ENCODE data around the gene STARD4.

STARD4 gene

GRCh38 chr5:111512375-111513130 lies at the start of gene STARD4:
TSS of gene STARD4 (minus strand) at chr5:111512535. CDS start at chr5:111507433, 5,102 bp downstream.
- Mint-ChIP-seq H3K27me3 (ENCODE audit: low read depth, poor library complexity) (no peaks in the 10 kb centered on the region), H3K36me3 (ENCODE audit: low read depth) (peaks cover 8% of the 10 kb centered on the region), H3K9me3 (no peaks in the 10 kb centered on the region), H3K4me1 (peaks cover 56% of the 10 kb centered on the region), H3K4me3 (peak within 1 kb of the TSS; percentile 86), H3K27ac (peak within 1 kb of the TSS; percentile 98)
- TF ChIP-seq CTCF (IDR thresholded peaks at IDR 0.05), result no peak
- peak; percentile 95 for DNase-seq

GRCh38 chr5:111559680-111560079 lies 47.3 kb upstream of the STARD4 start:
- no peak for DNase-seq
- H3K9me3 Mint-ChIP-seq, result peaks cover 22% of the 10 kb centered on the region
- peaks cover 21% of the 10 kb centered on the region for H3K4me1 Mint-ChIP-seq
- H3K4me3 Mint-ChIP-seq, result no peak overlapping the region
- H3K27me3 Mint-ChIP-seq (ENCODE audit: low read depth, poor library complexity), result peaks cover 5% of the 10 kb centered on the region
- H3K27ac Mint-ChIP-seq, result no peak overlapping the region
- peaks cover 7% of the 10 kb centered on the region for H3K36me3 Mint-ChIP-seq (ENCODE audit: low read depth)
- TF ChIP-seq CTCF (IDR thresholded peaks at IDR 0.05), result no peak

- no peak for DNase-seq
- H3K27me3 Mint-ChIP-seq (ENCODE audit: low read depth, poor library complexity), result peaks cover 9% of the 10 kb centered on the region
- no peak for TF ChIP-seq CTCF (IDR thresholded peaks at IDR 0.05)
- peaks cover 18% of the 10 kb centered on the region for H3K9me3 Mint-ChIP-seq
- peaks cover 7% of the 10 kb centered on the region for H3K36me3 Mint-ChIP-seq (ENCODE audit: low read depth)
- H3K4me3 Mint-ChIP-seq, result no peak overlapping the region
- no peak overlapping the region for H3K27ac Mint-ChIP-seq
- H3K4me1 Mint-ChIP-seq, result peaks cover 9% of the 10 kb centered on the region
Measured at GRCh38 chr5:111557686-111558085, 45.4 kb upstream of the STARD4 start.

GRCh38 chr5:111557111-111557510 lies 44.8 kb upstream of the STARD4 start:
- no peak for TF ChIP-seq CTCF (IDR thresholded peaks at IDR 0.05)
- H3K4me1 Mint-ChIP-seq, result peaks cover 5% of the 10 kb centered on the region
- peaks cover 18% of the 10 kb centered on the region for H3K9me3 Mint-ChIP-seq
- H3K4me3 Mint-ChIP-seq, result no peak overlapping the region
- no peak for DNase-seq
- H3K36me3 Mint-ChIP-seq (ENCODE audit: low read depth), result peaks cover 7% of the 10 kb centered on the region
- H3K27ac Mint-ChIP-seq, result no peak overlapping the region
- peaks cover 9% of the 10 kb centered on the region for H3K27me3 Mint-ChIP-seq (ENCODE audit: low read depth, poor library complexity)

GRCh38 chr5:111556501-111556900 lies 44.2 kb upstream of the STARD4 start:
- Mint-ChIP-seq H3K27me3 (ENCODE audit: low read depth, poor library complexity) (peaks cover 9% of the 10 kb centered on the region), H3K27ac (no peak overlapping the region), H3K4me1 (peaks cover 11% of the 10 kb centered on the region), H3K4me3 (no peak overlapping the region), H3K36me3 (ENCODE audit: low read depth) (peaks cover 7% of the 10 kb centered on the region), H3K9me3 (peaks cover 18% of the 10 kb centered on the region)
- TF ChIP-seq CTCF (IDR thresholded peaks at IDR 0.05), result no peak
- no peak for DNase-seq

- peaks cover 9% of the 10 kb centered on the region for H3K27me3 Mint-ChIP-seq (ENCODE audit: low read depth, poor library complexity)
- H3K4me1 Mint-ChIP-seq, result peaks cover 17% of the 10 kb centered on the region
- H3K36me3 Mint-ChIP-seq (ENCODE audit: low read depth), result peaks cover 7% of the 10 kb centered on the region
- TF ChIP-seq CTCF (IDR thresholded peaks at IDR 0.05), result no peak
- H3K4me3 Mint-ChIP-seq, result no peak overlapping the region
- DNase-seq, result no peak
- H3K9me3 Mint-ChIP-seq, result peaks cover 18% of the 10 kb centered on the region
- H3K27ac Mint-ChIP-seq, result no peak overlapping the region
Measured at GRCh38 chr5:111555760-111556159, 43.4 kb upstream of the STARD4 start.
